GM19035 (cell line): ENCODE measurements around the gene TANGO6.
"Not testable (repeated sequence)": the region's sequence is repeated elsewhere in the genome, so short reads cannot be mapped to it uniquely, and the experiment has no call there.

Experiments
- ATAC-seq: cut with Tn5 transposase; IDR thresholded peaks from one replicate; pipeline ENCODE4 v1.9.1; 2021; ENCODE audit not compliant: unreplicated experiment

TANGO6 gene

DNA sequence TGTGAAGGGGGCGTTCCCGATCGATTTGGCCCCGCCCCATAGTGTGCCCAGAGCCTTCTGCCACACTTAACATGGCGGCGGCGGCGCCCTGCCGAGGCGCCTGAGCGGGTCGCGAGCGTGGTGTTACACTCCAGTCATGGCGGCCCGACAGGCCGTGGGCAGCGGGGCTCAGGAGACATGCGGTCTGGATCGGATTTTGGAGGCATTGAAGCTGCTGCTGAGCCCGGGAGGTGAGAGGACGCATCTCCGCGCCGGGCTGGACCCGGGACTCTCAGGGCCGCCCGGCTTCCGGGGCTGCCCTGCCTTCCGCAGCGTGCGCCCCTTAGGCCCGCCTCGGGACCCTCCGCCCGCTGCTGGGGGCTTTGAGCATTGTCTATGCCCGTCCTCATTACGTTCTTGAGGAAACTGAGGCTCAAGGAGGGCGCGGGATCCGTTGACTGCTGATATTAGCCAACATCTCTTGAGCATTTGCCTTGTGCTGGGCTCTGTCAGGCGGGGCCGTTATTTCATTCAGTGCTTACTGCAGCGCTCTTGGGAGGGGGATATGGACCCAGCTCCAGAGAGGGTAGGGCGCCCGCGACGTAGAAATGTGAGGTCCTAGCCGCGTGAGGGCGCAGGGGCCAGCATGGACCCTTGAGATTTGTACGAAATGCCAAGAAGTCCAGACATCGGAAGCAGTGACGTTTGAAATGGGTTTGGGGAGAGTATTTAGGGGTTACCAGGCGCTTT, at the start of gene TANGO6:
TSS of gene TANGO6 (plus strand) at position 50 of the 729 bp plus-strand sequence. CDS start at position 137, 87 bp downstream.
- peak; percentile 89 for ATAC-seq

DNA sequence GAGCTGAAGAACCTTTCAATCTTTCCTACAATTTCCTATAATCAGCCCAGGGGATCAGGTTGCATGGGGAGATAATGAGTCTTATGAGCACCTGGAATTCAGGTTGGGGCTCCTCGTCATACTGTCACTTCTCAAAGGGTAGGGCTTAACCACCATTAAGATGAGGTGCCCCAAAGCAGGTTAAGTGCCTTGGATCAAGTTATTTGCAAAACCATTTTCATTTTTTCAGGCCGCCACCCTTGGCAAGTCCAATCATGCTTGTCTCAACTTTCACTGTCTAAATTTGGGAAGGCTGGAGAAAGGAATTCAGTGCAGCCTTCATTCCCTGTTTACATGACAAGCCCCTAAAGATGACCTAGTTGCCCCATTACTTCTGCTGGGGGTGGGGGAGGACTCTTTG, 44.9 kb upstream of the TANGO6 start:
- ATAC-seq: no peak

DNA sequence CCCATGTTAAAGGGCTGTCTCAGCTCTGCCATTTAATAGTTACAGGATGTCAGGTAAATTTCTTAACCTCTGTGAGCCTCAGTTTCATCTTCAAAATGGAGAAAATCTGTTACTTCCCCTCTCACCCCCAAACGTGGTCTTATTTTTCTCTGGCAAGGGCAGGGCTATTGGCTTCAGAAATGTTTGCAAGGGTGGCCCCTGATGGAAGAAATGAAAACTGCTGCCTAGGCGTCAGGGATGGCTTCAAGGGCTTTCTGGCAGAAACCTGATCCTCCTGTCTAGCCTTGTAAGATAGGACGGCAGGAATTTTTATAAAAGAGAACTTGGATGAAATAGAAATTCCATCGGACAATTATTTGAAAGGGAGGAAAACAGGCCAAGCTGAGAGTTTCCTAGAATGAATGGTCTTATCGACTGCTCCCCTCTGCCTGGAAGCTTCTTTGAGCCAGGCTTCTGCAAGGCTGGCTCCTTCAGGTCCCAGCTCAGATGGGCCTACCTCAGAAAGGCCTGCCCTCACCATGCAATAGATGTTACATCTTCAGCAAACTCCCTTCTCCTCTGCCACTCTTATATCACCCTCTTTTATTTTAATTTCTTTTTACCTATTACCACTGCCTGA, 43.0 kb upstream of the TANGO6 start:
- peak; percentile 85 for ATAC-seq

DNA sequence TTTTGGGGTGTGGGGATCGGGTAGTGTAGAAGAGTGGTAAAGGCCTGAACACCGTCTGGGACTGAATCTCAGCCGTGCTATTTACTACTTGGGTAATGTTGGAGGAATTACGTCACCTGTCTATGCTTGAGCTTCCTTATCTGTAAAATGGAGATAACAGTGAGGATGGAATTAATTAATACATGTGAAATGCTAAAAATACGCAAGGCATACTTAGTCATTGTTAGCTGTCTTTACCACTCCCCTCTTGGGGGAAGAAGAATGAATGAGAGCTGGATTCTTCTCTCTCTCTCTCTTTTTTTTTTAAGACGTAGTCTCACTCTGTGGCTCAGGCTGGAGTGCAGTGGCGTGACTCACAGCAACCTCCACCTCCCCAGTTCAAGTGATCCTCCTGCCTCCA, 41.1 kb upstream of the TANGO6 start:
- no peak for ATAC-seq

DNA sequence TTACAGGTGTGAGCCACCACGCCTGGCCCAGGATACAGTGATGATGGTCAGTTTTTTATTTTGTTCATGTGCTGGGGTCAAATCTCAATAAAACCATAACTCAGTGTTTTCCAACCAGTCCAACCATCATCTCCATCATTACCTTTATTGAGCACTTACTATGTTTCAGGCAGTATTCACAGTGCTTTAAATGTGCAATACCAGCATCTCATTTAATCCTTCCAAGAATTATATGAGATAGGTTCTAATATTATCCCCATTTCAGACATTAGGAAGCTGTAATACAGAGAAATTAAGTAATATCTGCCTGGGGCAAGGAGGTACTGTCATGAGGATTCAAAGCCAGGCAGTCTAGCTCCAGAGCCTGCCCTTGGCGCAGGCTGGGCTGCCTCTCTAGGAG, 36.9 kb upstream of the TANGO6 start:
- ATAC-seq: no peak

DNA sequence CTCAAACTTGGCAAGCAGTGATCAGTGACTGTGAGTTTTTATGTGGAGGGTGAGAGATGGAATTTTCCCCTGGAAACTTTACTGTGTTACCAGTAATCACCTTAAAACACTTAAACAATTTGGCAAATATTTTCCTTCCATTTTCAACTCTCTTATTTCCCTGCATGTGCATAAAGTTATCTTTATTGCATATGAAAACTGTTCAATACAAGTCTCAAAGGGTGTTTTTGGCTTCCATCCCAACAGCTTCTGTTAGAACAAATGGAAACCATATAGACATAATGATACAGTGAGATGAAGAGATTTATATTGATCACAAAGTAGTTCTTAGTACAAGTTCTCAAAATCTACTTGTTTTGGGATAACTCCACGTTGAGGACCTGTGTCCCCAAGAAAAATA, 36.4 kb upstream of the TANGO6 start:
- no peak for ATAC-seq

DNA sequence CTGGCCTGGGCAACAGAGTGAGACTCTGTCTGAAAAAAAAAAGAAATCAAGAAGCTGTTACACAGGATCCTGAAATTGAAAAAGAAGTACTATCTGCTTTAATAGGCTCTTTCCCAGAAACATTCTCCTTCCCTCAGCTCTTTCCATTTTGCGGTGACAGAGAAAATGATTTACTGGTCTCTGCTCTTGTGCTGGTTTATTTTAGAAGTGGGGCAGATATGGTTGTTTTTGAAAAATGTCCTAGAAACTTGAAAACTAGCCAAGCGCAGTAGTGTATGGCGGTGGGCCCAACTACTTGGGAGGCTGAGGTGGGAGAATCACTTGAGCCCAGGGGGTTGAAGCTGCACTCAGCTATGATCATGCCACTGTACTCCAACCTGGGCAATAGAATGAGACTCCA, 28.8 kb upstream of the TANGO6 start:
- ATAC-seq: no peak

DNA sequence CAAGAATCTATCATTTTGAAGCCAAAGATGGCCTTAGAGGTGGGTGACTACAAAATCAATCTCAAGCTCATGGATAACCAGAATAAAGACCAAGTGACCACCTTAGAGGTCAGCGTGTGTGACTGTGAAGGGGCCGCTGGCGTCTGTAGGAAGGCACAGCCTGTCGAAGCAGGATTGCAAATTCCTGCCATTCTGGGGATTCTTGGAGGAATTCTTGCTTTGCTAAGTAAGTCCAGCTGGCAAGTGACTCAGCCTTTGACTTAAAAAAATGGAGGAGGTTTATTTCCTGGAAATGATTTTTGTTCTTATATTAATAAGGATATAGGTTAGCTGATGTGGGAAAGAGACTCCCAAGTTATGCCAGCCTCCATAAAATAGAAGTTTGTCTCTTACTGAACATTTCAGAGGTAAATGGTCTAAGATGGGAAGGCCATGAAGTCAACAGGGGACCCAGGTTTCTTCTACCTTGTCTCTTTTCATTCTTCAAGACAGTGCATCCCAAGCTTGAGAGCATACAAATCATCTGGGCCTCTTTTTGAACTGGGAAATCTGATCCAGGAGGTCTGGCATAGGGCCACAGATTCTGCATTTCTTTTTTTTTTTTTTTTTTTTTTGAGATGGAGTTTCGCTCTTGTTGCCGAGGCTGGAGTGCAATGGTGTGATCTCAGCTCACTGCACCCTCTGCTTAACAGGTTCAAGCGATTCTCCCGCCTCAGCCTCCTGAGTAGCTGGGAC, 19.8 kb upstream of the TANGO6 start:
- no peak for ATAC-seq

DNA sequence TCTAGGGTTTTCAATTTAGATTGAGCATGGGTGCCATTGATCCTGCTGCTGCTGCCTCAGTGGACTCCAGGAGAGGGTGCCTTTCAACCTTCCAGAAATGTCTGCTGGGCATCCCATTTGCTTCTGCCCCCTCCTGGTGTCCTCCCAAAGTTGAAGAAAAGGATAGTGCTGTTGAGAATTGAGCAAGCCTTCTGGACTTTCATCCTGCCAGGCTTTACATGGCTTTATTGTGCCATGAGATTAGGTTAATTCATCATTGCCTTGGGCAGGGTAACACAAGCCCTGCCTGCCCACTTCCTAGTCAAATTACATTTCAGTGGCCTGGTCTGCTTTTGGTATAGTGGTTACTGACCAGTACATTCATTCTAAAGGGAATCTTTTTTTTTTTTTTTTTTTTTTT, 17.9 kb upstream of the TANGO6 start:
- ATAC-seq: no peak

DNA sequence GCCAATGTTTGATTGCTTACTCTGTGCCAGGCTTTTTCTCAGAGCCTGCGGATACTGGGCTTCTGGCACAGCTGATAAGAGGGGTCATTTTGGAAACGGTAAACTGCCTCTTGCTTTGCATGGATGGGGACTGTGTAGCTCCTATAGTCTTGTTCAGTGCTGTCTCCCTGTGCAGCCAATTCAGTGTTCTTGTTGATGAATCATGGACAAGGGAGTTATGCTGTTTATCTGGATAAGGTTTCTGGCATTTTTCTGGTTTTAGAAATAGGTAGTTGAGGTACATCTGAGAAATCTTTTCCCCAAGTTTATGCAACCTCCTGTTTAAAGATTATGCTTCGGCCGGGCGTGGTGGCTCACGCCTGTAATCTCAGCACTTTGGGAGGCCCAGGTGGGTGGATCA, 16.7 kb upstream of the TANGO6 start:
- no peak for ATAC-seq

DNA sequence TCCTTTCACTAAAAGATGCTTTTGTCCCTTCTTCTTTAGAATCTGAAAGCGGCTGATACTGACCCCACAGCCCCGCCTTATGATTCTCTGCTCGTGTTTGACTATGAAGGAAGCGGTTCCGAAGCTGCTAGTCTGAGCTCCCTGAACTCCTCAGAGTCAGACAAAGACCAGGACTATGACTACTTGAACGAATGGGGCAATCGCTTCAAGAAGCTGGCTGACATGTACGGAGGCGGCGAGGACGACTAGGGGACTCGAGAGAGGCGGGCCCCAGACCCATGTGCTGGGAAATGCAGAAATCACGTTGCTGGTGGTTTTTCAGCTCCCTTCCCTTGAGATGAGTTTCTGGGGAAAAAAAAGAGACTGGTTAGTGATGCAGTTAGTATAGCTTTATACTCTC, 10.1 kb upstream of the TANGO6 start:
- ATAC-seq: no peak

DNA sequence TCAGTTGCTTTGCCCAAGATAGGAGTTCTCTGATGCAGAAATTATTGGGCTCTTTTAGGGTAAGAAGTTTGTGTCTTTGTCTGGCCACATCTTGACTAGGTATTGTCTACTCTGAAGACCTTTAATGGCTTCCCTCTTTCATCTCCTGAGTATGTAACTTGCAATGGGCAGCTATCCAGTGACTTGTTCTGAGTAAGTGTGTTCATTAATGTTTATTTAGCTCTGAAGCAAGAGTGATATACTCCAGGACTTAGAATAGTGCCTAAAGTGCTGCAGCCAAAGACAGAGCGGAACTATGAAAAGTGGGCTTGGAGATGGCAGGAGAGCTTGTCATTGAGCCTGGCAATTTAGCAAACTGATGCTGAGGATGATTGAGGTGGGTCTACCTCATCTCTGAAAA, 8.8 kb upstream of the TANGO6 start:
- no peak for ATAC-seq

DNA sequence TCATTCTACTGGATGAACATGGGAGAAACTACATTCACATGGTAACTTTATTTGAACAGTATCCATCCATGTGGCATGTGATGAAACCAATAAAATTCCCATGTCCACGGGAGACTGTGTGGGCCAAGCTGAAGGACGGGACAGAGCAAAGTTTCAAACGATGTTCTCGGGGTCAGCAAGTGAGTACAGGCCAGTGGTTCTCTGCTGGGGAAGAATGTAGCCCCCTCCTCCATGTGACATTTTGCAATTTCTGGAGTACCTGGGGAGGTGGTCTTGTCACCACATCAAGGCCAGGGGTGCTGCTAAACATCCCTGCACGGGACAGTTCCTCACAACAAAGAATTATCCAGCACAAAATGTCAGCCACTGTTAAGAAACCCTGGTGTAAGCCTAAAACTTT, 7.4 kb upstream of the TANGO6 start:
- ATAC-seq: no peak

DNA sequence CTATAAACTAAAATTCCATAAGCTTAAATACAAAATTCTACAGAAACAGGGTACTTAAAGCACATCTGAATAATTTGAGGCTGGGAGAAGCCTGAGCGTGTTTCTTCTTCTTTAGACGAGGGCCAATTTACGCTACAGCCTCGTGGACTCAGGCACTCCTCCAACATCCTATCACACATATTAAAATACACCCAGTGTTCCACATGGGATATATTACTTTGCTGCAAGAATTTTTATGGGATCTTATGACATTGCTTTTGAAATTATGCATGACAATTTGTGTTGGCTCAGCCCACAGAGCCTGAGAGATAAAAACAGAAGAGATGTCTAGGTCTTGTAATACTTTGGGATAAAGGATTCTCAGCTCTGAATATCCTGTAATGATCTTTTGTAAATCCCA, 3.5 kb upstream of the TANGO6 start:
- no peak for ATAC-seq

DNA sequence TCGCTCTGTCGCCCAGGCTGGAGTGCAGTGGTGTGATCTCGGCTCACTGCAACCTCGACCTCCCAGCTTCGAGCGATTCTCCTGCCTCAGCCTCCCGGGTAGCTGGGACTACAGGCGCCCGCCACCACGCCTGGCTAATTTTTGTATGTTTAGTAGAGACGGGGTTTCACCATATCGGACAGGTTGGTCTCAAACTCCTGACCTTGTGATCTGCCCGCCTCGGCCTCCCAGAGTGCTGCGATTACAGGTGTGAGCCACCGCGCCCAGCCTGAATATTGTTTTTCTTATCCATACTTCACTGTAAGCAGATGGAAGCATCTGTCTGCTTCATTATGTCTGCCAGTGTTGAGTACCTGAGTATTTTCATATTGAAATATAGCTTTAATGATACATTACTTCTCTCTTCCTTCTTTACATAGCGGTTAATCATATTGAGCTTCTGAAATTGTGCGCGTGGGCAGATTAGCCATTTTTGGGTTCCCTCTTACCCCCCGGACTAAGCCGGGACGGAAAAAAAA, 308 bp upstream of the TANGO6 start:
- ATAC-seq: not testable (repeated sequence)

DNA sequence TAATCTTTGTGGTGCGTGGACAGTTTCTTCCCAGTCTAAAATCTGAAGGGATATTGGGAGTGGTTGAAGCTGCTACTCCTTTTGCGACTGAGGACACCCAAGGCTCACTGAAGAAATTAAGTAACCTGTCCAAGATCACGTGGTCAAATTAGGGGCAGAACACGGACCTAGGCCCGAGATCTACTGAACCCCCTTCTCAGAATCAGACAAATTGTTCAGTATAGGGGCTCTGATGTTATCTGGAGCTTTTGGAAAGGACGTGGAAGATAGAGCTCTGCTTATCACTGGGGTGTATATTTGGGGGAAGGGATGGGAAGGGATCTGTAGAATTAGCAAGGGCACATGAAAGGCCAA, 857 bp downstream of the TANGO6 start:
- ATAC-seq: no peak

DNA sequence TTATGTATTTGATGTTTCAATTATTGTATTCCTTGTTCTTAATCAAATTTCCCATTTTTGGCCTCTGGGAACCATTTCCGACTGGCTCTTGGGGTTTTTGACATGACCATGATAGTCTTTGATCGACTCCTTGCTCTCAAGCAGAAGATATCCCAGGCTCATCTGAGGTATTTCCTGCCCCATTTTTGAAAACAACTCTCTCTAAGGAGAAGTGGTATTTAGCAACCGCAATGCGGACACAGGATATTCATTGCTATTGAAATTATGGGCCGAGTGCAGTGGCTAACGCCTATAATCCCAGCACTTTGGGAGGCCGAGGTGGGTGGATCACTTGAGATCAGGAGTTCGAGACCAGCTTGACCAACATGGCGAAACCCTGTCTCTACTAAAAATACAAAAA, 5.5 kb downstream of the TANGO6 start:
- ATAC-seq: no peak

DNA sequence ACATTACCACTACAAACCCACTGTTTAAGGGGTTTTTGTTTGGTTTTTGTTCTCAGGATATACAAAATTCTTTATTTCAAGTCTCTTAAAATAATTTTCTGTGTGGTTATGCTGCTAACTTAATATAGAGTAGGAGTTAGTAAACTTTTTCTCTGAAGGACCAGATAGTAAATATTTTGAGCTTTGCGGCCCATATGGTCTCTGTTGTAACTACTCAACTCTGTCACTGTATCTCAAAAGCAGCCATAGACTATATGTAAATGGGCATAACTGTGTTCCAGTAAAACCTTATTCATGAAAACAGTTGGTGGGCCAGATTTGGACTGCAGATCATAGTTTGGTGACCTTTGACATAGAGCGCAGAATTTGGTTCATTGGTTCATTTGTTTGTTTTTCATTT, 7.2 kb downstream of the TANGO6 start:
- ATAC-seq: no peak

DNA sequence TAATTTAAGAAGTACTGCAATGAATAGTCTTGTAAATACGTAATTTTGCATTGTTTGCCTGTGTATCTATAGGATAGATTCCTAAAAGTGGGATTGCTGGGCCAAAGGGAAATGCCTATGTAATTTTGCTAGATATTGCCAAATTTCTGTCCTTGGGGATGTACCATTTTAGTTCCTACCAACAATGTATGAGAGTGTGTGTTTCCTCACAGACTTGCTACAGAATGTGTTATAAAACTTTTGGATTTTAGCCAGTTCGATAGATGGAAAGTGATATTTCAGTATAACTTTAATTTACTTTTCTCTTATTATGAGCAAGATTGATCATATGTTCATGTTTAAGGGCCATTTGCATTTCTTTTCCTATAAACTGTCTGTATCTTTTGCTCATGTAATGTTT, 8.3 kb downstream of the TANGO6 start:
- ATAC-seq: no peak

DNA sequence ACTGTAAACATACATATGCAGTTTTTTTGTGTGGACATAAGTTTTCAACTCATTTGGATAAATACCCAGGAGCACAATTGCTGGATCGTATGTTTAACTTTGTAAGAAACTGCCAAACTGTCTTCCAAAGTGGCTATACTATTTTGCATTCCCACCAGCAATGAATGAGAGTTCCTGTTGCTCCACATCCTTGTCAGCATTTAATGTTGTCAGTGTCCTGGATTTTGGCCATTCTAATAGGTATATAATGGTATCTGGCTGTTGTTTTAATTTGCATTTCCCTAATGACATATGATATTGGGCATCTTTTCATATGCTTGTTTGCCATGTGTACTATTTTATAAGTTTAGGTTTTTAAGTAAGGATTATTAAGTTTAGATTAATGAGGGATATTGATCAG, 14.1 kb downstream of the TANGO6 start:
- ATAC-seq: no peak

DNA sequence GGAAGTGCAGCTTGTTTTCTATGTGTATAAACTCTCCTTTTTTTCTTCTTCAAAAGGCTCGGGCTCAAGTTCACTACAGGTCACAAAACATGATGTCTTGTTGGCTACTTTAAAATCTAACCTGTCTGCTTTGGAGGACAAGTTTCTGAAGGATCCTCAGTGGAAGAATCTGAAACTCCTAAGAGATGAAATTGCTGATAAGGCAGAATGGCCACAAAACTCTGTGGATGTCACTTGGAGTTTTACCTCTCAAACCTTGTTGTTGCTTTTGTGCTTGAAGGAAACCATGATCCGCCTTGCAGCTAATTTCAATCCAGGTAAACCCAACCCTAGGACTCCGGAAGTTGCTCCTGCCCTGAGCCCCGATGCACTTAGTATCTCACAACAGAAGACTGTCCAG, 16.5 kb downstream of the TANGO6 start:
- ATAC-seq: no peak
